HepG2 (cell line): ENCODE results near the gene TRIM28. TPM values are rescaled to one million over a fixed set of nuclear protein-coding genes. Genes with fewer than 3 reads are reported as not detected.
A peak's percentile ranks its signal among the peaks of the same experiment; 100 is the strongest.

Source experiments
- ATAC-seq: fragments of 200-7000 bp; cut with Tn5 transposase; 3 replicates; pipeline ENCODE4 v1.9.1; 2020; ENCODE audit warnings: mild to moderate bottlenecking, moderate library complexity
- BruUV-seq: library from RNA; stranded (reverse); fragments of 400-500 nt; replicated peaks from 2 replicates; lab custom pipeline; 2021; lab: Mats Ljungman, UMichigan
- CTCF ChIA-PET: fragments of 300-600 bp; formaldehyde crosslinking; extraction: SDS; loops from one replicate; lab custom pipeline; 2021; ENCODE audit warnings: low total read pairs, inconsistent platforms, low intra/inter-chr PET ratio; lab: Yijun Ruan, JAX
- POLR2A ChIA-PET: fragments of 350-600 bp; sonication (Branson Sonifier 250); formaldehyde crosslinking; loops from one replicate; lab custom pipeline; 2020; ENCODE audit warnings: antibody characterized with exemption, inconsistent platforms; lab: Yijun Ruan, JAX
- DNase-seq: peaks from one replicate; pipeline ENCODE4 v3.0.0-alpha.2; 2015; ENCODE audit warnings: low spot score
- FAIRE-seq: peaks from 3 replicates; lab custom pipeline; 2011; peaks lifted over from hg19 to GRCh38; lab: Jason Lieb, UNC
- H2AFZ ChIP-seq: one replicate; pipeline ENCODE4 v1.6.1; 2011; ENCODE audit warnings: low read length, inconsistent platforms
- H3K27ac ChIP-seq: fragments of 300-600 bp; 3 replicates; pipeline ENCODE4 v1.8.0; 2011; ENCODE audit warnings: mixed run types, mild to moderate bottlenecking, mixed read lengths, low read length, inconsistent platforms; ENCODE audit not compliant: insufficient read depth; ENCODE audit errors: extremely low read length
- H3K27me3 ChIP-seq, 2 experiments: fragments of 200-600 bp in 1 of 2; 2 replicates in 1 of 2; 3 replicates in 1 of 2; pipeline versions ENCODE4 v1.6.0 to v1.8.0; 2011; ENCODE audit warnings: low read length in 2 of 2, mild to moderate bottlenecking in 2 of 2, moderate library complexity in 2 of 2, inconsistent platforms in 1 of 2; ENCODE audit not compliant: insufficient read depth in 2 of 2, control insufficient read depth in 1 of 2
- H3K36me3 ChIP-seq, 2 experiments: fragments of 200-600 bp in 1 of 2; replicated peaks in 1 of 2; 2 replicates in 1 of 2; 3 replicates in 1 of 2; pipeline versions ENCODE4 v1.5.1 to v1.8.0; 2011; ENCODE audit warnings: low read length in 2 of 2, inconsistent platforms in 1 of 2; ENCODE audit not compliant: insufficient read depth in 2 of 2, control insufficient read depth in 1 of 2
- H3K4me1 ChIP-seq: 2 replicates; pipeline ENCODE4 v1.5.1; 2012; ENCODE audit warnings: low read length, inconsistent platforms; ENCODE audit not compliant: insufficient read depth
- H3K4me2 ChIP-seq: 2 replicates; pipeline ENCODE4 v1.6.0; 2011; ENCODE audit warnings: low read depth, low read length, inconsistent platforms
- H3K4me3 ChIP-seq, 3 experiments: fragments of 200-600 bp in 1 of 3; sonication (generic), shearing (Covaris generic) in 1 of 3; replicated peaks in 1 of 3; 2 replicates each; pipeline ENCODE4 v1.5.1; 2011 to 2016; ENCODE audit warnings: low read length in 3 of 3, inconsistent platforms in 2 of 3, low read depth in 2 of 3, mild to moderate bottlenecking in 2 of 3, control low read depth in 1 of 3, mixed read lengths in 1 of 3; ENCODE audit not compliant: insufficient read depth in 1 of 3
- H3K79me2 ChIP-seq: one replicate; pipeline ENCODE4 v1.6.1; 2011; ENCODE audit warnings: low read length, inconsistent platforms; ENCODE audit not compliant: insufficient read depth
- H3K9ac ChIP-seq: 2 replicates; pipeline ENCODE4 v1.6.0; 2011; ENCODE audit warnings: mild to moderate bottlenecking, low read depth, low read length, inconsistent platforms; ENCODE audit not compliant: insufficient read depth
- H3K9me3 ChIP-seq: 2 replicates; pipeline ENCODE4 v1.5.1; 2012; ENCODE audit warnings: mild to moderate bottlenecking, low read length
- H4K20me1 ChIP-seq: 2 replicates; pipeline ENCODE4 v1.6.0; 2011; ENCODE audit warnings: inconsistent platforms, mild to moderate bottlenecking, low read length, moderate library complexity; ENCODE audit not compliant: insufficient read depth
- CHD2 ChIP-seq: IDR thresholded peaks from 2 replicates; pipeline ENCODE4 v1.6.1; 2011; ENCODE audit warnings: low read depth, low read length, improper control_type of control experiment
- GABPA ChIP-seq, 2 experiments: IDR thresholded peaks; 2 replicates each; pipeline ENCODE4 v1.6.1; 2011 to 2016; ENCODE audit warnings: low read depth in 2 of 2, low read length in 1 of 2, missing biosample characterization in 1 of 2, missing genetic modification characterization in 1 of 2
- GATAD1 ChIP-seq: IDR thresholded peaks from 2 replicates; pipeline ENCODE4 v1.6.1; 2016; ENCODE audit warnings: missing genetic modification reagents, missing compliant biosample characterization
- HDAC6 ChIP-seq: fragments of 200-600 bp; sonication (generic); IDR thresholded peaks from 2 replicates; pipeline ENCODE4 v1.7.0; 2017; ENCODE audit warnings: mild to moderate bottlenecking, antibody characterized with exemption, low read length, low read depth
- SAFB2 ChIP-seq: sonication (generic); formaldehyde crosslinking; IDR thresholded peaks from 2 replicates; pipeline ENCODE4 v1.5.1; 2020; ENCODE audit warnings: missing genetic modification reagents, low read depth, mild to moderate bottlenecking, borderline replicate concordance
- TBX2 ChIP-seq: sonication (generic); formaldehyde crosslinking; IDR thresholded peaks from 2 replicates; pipeline ENCODE4 v1.5.0; 2020; ENCODE audit warnings: missing genetic modification reagents, mild to moderate bottlenecking, borderline replicate concordance
- ZBTB34 ChIP-seq: sonication (generic); formaldehyde crosslinking; IDR thresholded peaks from 2 replicates; pipeline ENCODE4 v1.8.0; 2022; ENCODE audit warnings: mild to moderate bottlenecking, missing genetic modification reagents
- ZNF101 ChIP-seq: sonication (generic); formaldehyde crosslinking; IDR thresholded peaks from 2 replicates; pipeline ENCODE4 v1.4.0; 2020; ENCODE audit warnings: mild to moderate bottlenecking, low read depth, missing genetic modification reagents, borderline replicate concordance
- ZNF543 ChIP-seq: sonication (generic); formaldehyde crosslinking; IDR thresholded peaks from 2 replicates; pipeline ENCODE4 v1.4.0; 2020; ENCODE audit warnings: mild to moderate bottlenecking, missing genetic modification reagents
- ZNF652 ChIP-seq: IDR thresholded peaks from 2 replicates; pipeline ENCODE4 v1.6.1; 2016; ENCODE audit warnings: low read depth, borderline replicate concordance
- WGBS: methylation state at CpG from one replicate; pipeline ENCODE4 v1.1.6; 2017; ENCODE audit warnings: low lambda C conversion rate; 5-methylcytosine and 5-hydroxymethylcytosine counted together
- in situ Hi-C: cut with HindIII; loops from 2 replicates; pipeline ENCODE4 v1.10.0; 2017; ENCODE audit warnings: low pct_unique_long_range_greater_than_20kb; ENCODE audit not compliant: extremely low pct_ligation_motif_present
- intact Hi-C: fragments of 100-400 bp; cut with micrococcal nuclease; formaldehyde crosslinking; loops from one replicate; pipeline ENCODE4 v1.10.0; 2022; ENCODE audit not compliant: unreplicated experiment
- polyA plus RNA-seq, 8 experiments: library from polyadenylated mRNA; depleted of rRNA in 3 of 8; stranded (reverse) in 7 of 8; unstranded in 1 of 8; fragments of >200 nt; fragmentation: Illumina TruSeq in 4 of 8; extraction: Trizol in 4 of 8; gene quantifications; 2 replicates each; pipeline versions ENCODE4 v1.2.1 to v1.2.3, GENCODE V29; 2011 to 2016; ENCODE audit warnings: low read depth in 4 of 8, missing spikeins in 1 of 8, mixed read lengths in 1 of 8; ENCODE audit not compliant: insufficient read depth in 1 of 8
- total RNA-seq, 5 experiments: library from RNA; depleted of rRNA; stranded (reverse); fragments of >200 nt; fragmentation: Illumina TruSeq; extraction: Trizol; gene quantifications; 2 replicates each; pipeline ENCODE4 v1.2.3, GENCODE V29; 2016; ENCODE audit warnings: low read depth in 1 of 5
- TF ChIP-seq, protein P1 (sequence below): sonication (generic); formaldehyde crosslinking; IDR thresholded peaks from 2 replicates; pipeline ENCODE4 v1.5.0; 2020; ENCODE audit warnings: mild to moderate bottlenecking, missing genetic modification reagents, borderline replicate concordance

TRIM28 gene
- total and polyA plus RNA-seq, 2 of the 13 experiments (the other 11 are each of a cell fraction or from before 2014, with no cell fraction given), result 361 to 439 TPM

- TF ChIP-seq, protein P1, sequence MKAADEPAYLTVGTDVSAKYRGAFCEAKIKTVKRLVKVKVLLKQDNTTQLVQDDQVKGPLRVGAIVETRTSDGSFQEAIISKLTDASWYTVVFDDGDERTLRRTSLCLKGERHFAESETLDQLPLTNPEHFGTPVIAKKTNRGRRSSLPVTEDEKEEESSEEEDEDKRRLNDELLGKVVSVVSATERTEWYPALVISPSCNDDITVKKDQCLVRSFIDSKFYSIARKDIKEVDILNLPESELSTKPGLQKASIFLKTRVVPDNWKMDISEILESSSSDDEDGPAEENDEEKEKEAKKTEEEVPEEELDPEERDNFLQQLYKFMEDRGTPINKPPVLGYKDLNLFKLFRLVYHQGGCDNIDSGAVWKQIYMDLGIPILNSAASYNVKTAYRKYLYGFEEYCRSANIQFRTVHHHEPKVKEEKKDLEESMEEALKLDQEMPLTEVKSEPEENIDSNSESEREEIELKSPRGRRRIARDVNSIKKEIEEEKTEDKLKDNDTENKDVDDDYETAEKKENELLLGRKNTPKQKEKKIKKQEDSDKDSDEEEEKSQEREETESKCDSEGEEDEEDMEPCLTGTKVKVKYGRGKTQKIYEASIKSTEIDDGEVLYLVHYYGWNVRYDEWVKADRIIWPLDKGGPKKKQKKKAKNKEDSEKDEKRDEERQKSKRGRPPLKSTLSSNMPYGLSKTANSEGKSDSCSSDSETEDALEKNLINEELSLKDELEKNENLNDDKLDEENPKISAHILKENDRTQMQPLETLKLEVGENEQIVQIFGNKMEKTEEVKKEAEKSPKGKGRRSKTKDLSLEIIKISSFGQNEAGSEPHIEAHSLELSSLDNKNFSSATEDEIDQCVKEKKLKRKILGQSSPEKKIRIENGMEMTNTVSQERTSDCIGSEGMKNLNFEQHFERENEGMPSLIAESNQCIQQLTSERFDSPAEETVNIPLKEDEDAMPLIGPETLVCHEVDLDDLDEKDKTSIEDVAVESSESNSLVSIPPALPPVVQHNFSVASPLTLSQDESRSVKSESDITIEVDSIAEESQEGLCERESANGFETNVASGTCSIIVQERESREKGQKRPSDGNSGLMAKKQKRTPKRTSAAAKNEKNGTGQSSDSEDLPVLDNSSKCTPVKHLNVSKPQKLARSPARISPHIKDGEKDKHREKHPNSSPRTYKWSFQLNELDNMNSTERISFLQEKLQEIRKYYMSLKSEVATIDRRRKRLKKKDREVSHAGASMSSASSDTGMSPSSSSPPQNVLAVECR (CRISPR knock-in tag), result peak; percentile 52; the same call in 1 of the 2 replicates
These were observed 33.6 kb upstream of the TRIM28 start (continued) for GRCh38 chr19:58510084-58510862.

GRCh38 chr19:58511353-58512208 lies 32.3 kb upstream of the TRIM28 start, which contains the start of gene SLC27A5:
TSS of gene SLC27A5 (minus strand) at chr19:58511992. CDS start at chr19:58511955, 37 bp downstream.
- Histone ChIP-seq H3K4me2 (peak within 1 kb of the TSS; percentile 85), H3K9me3 (no peaks in the 10 kb centered on the region), H3K9ac (peak within 1 kb of the TSS; percentile 49), H3K4me1 (peaks cover 60% of the 10 kb centered on the region), H3K4me3 (peak within 1 kb of the TSS in 2 of 3 experiments; percentile 5 to 59; a peak in 4 of 6 replicates), H3K79me2 (peaks cover 10% of the 10 kb centered on the region), H3K27ac (peak within 1 kb of the TSS; percentile 79), H3K36me3 (peaks cover 2 to 4% of the 10 kb centered on the region in 2 experiments; a peak in 3 of 5 replicates), H4K20me1 (no peaks in the 10 kb centered on the region), H2AFZ (no peak within 1 kb of the TSS), H3K27me3 (no peaks in the 10 kb centered on the region; a peak in 1 of 5 replicates)
- ATAC-seq (peak; percentile 83), DNase-seq (peak; percentile 91), FAIRE-seq (peak; percentile 92)
- ChIA-PET CTCF (no interaction called here), POLR2A (interaction anchor here (0.6 to 5.8 kb wide), 10 partner anchors 9 to 149 kb away, joined by 3 to 44 read pairs (median 5); partner anchors contain the start of genes CHMP2A, TRIM28, UBE2M and ZBTB45)
- in situ Hi-C loops (no loop called here), intact Hi-C loops (no loop called here)
- no TSS peak for BruUV-seq
- WGBS, result 73% methylated on average over 4 of the region's 25 CpGs
- TF ChIP-seq ZNF101 (0 out of 2 replicates have a peak, but pooled peaks have one; percentile 59), SAFB2 (CRISPR knock-in tag) (no peak), TBX2 (CRISPR knock-in tag) (peak; percentile 66; the same call in 1 of the 2 replicates), GATAD1 (CRISPR knock-in tag) (0 out of 2 replicates have a peak, but pooled peaks have one; percentile 55), GABPA (IDR thresholded peaks at IDR 0.05; ENCODE audit: low read depth, low read length) (no peak), GABPA (CRISPR knock-in tag; IDR thresholded peaks at IDR 0.05; ENCODE audit: low read depth) (peak; percentile 57; the same call in 1 of the 2 replicates), ZBTB34 (CRISPR knock-in tag) (no peak), CHD2 (no peak), ZNF543 (CRISPR knock-in tag) (no peak; the same call in 1 of the 2 replicates), ZNF652 (CRISPR knock-in tag) (peak; percentile 90), HDAC6 (no peak)
